Esophagus muscularis mucosa (tissue), 4 donors: ENCODE measurements around the gene NIP7.

Experiments
- CTCF ChIP-seq, 3 experiments: fragments of 200-600 bp in 2 of 3; fragments of 450-650 bp in 1 of 3; sonication (generic) in 2 of 3; IDR thresholded peaks; one replicate each; pipeline ENCODE4 v1.5.1; 2017 to 2019; ENCODE audit warnings: antibody characterized with exemption in 3 of 3, mild to moderate bottlenecking in 2 of 3, moderate library complexity in 1 of 3
- EP300 ChIP-seq: sonication (generic); formaldehyde crosslinking; IDR thresholded peaks from one replicate; pipeline ENCODE4 v1.6.1; 2017; ENCODE audit warnings: antibody characterized with exemption
- POLR2A ChIP-seq: fragments of 450-650 bp; IDR thresholded peaks from one replicate; pipeline ENCODE4 v1.6.1; 2017; ENCODE audit warnings: antibody characterized with exemption, moderate library complexity, mild to moderate bottlenecking, low read depth

DNA sequence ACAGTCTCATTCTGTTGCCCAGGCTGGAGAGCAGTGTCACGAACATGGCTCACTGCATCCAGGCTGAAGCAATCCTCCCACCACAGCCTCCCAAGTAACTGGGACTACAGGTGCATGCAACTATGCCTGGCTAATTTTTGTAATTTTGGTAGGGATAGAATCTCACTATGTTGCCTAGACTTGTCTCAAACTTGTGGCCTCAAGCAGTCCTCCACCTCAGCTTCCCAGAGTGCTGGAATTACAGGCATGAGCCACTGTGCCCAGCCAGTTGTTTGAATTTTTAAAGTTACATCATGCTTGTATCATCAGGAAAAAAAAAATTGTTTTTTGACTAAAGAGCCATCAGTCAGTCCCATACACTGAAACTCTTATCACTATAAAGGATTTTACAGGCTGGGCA lies 45.5 kb upstream of the NIP7 start:
- TF ChIP-seq CTCF (IDR thresholded peaks at IDR 0.05) (no peak), EP300 (no peak), POLR2A (no peak)
